HepG2 (cell line): ENCODE results near the gene SRSF11. TPM values are rescaled to one million over a fixed set of nuclear protein-coding genes. Genes with fewer than 3 reads are reported as not detected.

Experiments used
- BRD4 ChIP-seq: sonication (generic); formaldehyde crosslinking; IDR thresholded peaks from 2 replicates; pipeline ENCODE4 v1.4.0; 2020; ENCODE audit warnings: missing genetic modification reagents
- KDM5B ChIP-seq: sonication (generic); formaldehyde crosslinking; IDR thresholded peaks from 2 replicates; pipeline ENCODE4 v1.4.0; 2020; ENCODE audit warnings: missing genetic modification reagents, mild to moderate bottlenecking, borderline replicate concordance
- KLF13 ChIP-seq: sonication (generic); formaldehyde crosslinking; IDR thresholded peaks from 2 replicates; pipeline ENCODE4 v1.4.0; 2020; ENCODE audit warnings: mild to moderate bottlenecking, missing genetic modification reagents
- LCORL ChIP-seq, 2 experiments: fragments of 450-650 bp in 1 of 2; sonication (generic) in 1 of 2; formaldehyde crosslinking in 1 of 2; IDR thresholded peaks; 2 replicates each; pipeline versions ENCODE4 v1.5.0 to v1.6.1; 2017 to 2020; ENCODE audit warnings: antibody characterized with exemption in 1 of 2, missing genetic modification reagents in 1 of 2
- MAFK ChIP-seq, 2 experiments: IDR thresholded peaks in 1 of 2; conservative IDR thresholded peaks in 1 of 2; 2 replicates each; pipeline ENCODE4 v1.6.1; 2011; ENCODE audit warnings: improper control_type of control experiment in 2 of 2, low read length in 2 of 2
- RORA ChIP-seq: sonication (generic); formaldehyde crosslinking; IDR thresholded peaks from 2 replicates; pipeline ENCODE4 v1.5.0; 2020; ENCODE audit warnings: mild to moderate bottlenecking, missing genetic modification reagents, moderate library complexity
- SOX5 ChIP-seq: IDR thresholded peaks from 2 replicates; pipeline ENCODE4 v1.6.1; 2016; ENCODE audit warnings: borderline replicate concordance
- TMF1 ChIP-seq: sonication (generic); formaldehyde crosslinking; IDR thresholded peaks from 2 replicates; pipeline ENCODE4 v1.8.1; 2022; ENCODE audit warnings: low read depth, missing genetic modification reagents
- ZBTB1 ChIP-seq: sonication (generic); formaldehyde crosslinking; IDR thresholded peaks from 2 replicates; pipeline ENCODE4 v1.4.0; 2020; ENCODE audit warnings: missing genetic modification reagents, borderline replicate concordance
- ZIK1 ChIP-seq: sonication (generic); formaldehyde crosslinking; IDR thresholded peaks from 2 replicates; pipeline ENCODE4 v1.5.0; 2020; ENCODE audit warnings: mild to moderate bottlenecking, low read depth, missing genetic modification reagents, borderline replicate concordance
- ZNF232 ChIP-seq: sonication (generic); formaldehyde crosslinking; IDR thresholded peaks from 2 replicates; pipeline ENCODE4 v1.4.0; 2020; ENCODE audit warnings: missing genetic modification reagents, borderline replicate concordance
- ZNF550 ChIP-seq: sonication (generic); formaldehyde crosslinking; IDR thresholded peaks from 2 replicates; pipeline ENCODE4 v1.4.0; 2020; ENCODE audit warnings: mild to moderate bottlenecking, missing genetic modification reagents, borderline replicate concordance
- ZNF552 ChIP-seq: sonication (generic); formaldehyde crosslinking; IDR thresholded peaks from 2 replicates; pipeline ENCODE4 v1.9.0; 2022; ENCODE audit warnings: missing genetic modification reagents, mild to moderate bottlenecking, borderline replicate concordance
- ZNF562 ChIP-seq: sonication (generic); formaldehyde crosslinking; IDR thresholded peaks from 2 replicates; pipeline ENCODE4 v1.8.0; 2022; ENCODE audit warnings: missing genetic modification reagents, borderline replicate concordance
- ZNF747 ChIP-seq: sonication (generic); formaldehyde crosslinking; IDR thresholded peaks from 2 replicates; pipeline ENCODE4 v1.8.1; 2023; ENCODE audit warnings: missing genetic modification reagents, mild to moderate bottlenecking, borderline replicate concordance
- ZNF790 ChIP-seq: sonication (generic); formaldehyde crosslinking; IDR thresholded peaks from 2 replicates; pipeline ENCODE4 v1.8.0; 2022; ENCODE audit warnings: missing genetic modification reagents, mild to moderate bottlenecking, borderline replicate concordance
- ZNF816 ChIP-seq: sonication (generic); formaldehyde crosslinking; IDR thresholded peaks from 2 replicates; pipeline ENCODE4 v1.8.0; 2022; ENCODE audit warnings: missing genetic modification reagents, mild to moderate bottlenecking, borderline replicate concordance
- polyA plus RNA-seq, 8 experiments: library from polyadenylated mRNA; depleted of rRNA in 3 of 8; stranded (reverse) in 7 of 8; unstranded in 1 of 8; fragments of >200 nt; fragmentation: Illumina TruSeq in 4 of 8; extraction: Trizol in 4 of 8; gene quantifications; 2 replicates each; pipeline versions ENCODE4 v1.2.1 to v1.2.3, GENCODE V29; 2011 to 2016; ENCODE audit warnings: low read depth in 4 of 8, missing spikeins in 1 of 8, mixed read lengths in 1 of 8; ENCODE audit not compliant: insufficient read depth in 1 of 8
- total RNA-seq, 5 experiments: library from RNA; depleted of rRNA; stranded (reverse); fragments of >200 nt; fragmentation: Illumina TruSeq; extraction: Trizol; gene quantifications; 2 replicates each; pipeline ENCODE4 v1.2.3, GENCODE V29; 2016; ENCODE audit warnings: low read depth in 1 of 5
- TF ChIP-seq, protein P1 (sequence below): IDR thresholded peaks from 2 replicates; pipeline ENCODE4 v1.6.1; 2012; ENCODE audit warnings: inconsistent platforms
- TF ChIP-seq, protein P2 (sequence below): sonication (generic); formaldehyde crosslinking; IDR thresholded peaks from 2 replicates; pipeline ENCODE4 v1.5.1; 2020; ENCODE audit warnings: mild to moderate bottlenecking, moderate library complexity, missing genetic modification reagents
- TF ChIP-seq, protein P3 (sequence below): sonication (generic); formaldehyde crosslinking; IDR thresholded peaks from 2 replicates; pipeline ENCODE4 v1.8.0; 2022; ENCODE audit warnings: missing genetic modification reagents, mild to moderate bottlenecking, moderate library complexity, borderline replicate concordance
- TF ChIP-seq, protein P4 (sequence below): sonication (generic); formaldehyde crosslinking; IDR thresholded peaks from 2 replicates; pipeline ENCODE4 v1.4.0; 2020; ENCODE audit warnings: mild to moderate bottlenecking, missing genetic modification reagents

SRSF11 gene
- total and polyA plus RNA-seq, 2 of the 13 experiments (the other 11 are each of a cell fraction or from before 2014, with no cell fraction given): 118 to 381 TPM

DNA sequence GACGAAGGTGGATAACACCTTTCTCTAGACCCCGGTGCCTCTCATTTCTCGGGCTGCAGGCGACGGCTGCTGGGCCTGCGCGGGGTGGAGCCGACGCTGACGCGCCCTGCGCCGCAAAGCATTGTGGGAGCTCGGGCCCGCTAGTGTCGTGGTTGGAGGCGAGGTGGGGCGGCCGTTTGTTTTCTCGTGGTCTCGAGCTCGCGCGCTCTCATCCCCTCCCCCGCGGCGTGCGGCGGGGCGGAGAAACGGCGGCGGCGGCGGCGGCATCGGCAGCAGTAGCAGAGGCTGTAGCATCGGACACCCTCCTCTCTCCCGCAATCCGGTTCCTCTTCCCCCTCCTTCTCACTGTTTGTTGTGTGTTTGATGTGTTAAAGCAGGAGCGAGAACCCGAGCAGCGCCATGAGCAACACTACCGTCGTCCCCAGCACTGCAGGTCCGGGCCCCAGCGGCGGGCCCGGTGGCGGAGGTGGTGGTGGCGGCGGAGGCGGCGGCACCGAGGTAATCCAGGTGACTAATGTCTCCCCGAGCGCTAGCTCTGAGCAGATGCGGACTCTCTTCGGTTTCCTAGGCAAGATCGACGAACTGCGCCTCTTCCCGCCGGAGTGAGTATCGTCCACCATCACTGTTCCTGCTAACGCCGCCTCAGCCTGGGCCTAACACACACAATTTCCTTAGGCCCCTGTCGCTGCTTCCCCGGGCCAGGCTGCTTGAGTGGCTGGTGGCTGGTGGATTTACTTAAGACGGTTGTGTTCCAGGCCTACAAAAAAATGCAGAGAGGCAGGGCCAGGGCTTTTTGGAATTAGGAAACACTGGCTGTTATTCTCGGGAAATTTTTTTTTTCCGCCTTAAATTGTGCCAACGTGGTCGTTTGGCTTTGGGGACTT lies at the start of gene SRSF11 (continued):
- TF ChIP-seq, protein P1, sequence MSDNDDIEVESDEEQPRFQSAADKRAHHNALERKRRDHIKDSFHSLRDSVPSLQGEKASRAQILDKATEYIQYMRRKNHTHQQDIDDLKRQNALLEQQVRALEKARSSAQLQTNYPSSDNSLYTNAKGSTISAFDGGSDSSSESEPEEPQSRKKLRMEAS: peak; percentile 94
- TF ChIP-seq SOX5 (CRISPR knock-in tag) (peak; percentile 10; the same call in 1 of the 2 replicates), KLF13 (CRISPR knock-in tag) (no peak), ZNF790 (CRISPR knock-in tag) (peak; percentile 82; the same call in 1 of the 2 replicates), ZNF562 (no peak), KDM5B (peak; percentile 83; the same call in 1 of the 2 replicates), ZNF816 (peak; percentile 93; the same call in 1 of the 2 replicates), ZNF550 (CRISPR knock-in tag) (no peak; the same call in 1 of the 2 replicates), ZNF232 (CRISPR knock-in tag) (0 out of 2 replicates have a peak, but pooled peaks have one; percentile 19), TMF1 (CRISPR knock-in tag) (no peak), LCORL (IDR thresholded peaks at IDR 0.05) (no peak), LCORL (CRISPR knock-in tag; IDR thresholded peaks at IDR 0.05) (0 out of 2 replicates have a peak, but pooled peaks have one; percentile 32), ZBTB1 (CRISPR knock-in tag) (no peak), BRD4 (CRISPR knock-in tag) (no peak), ZNF747 (CRISPR knock-in tag) (no peak), ZNF552 (CRISPR knock-in tag) (peak; percentile 76; the same call in 1 of the 2 replicates), RORA (CRISPR knock-in tag) (no peak), MAFK (conservative IDR thresholded peaks at IDR 0.05 in 1 of 2, IDR thresholded peaks at IDR 0.05 in 1 of 2; ENCODE audit: low read length in 2 of 2) (no peak), ZIK1 (CRISPR knock-in tag) (no peak; the same call in 1 of the 2 replicates)
- TF ChIP-seq, protein P2, sequence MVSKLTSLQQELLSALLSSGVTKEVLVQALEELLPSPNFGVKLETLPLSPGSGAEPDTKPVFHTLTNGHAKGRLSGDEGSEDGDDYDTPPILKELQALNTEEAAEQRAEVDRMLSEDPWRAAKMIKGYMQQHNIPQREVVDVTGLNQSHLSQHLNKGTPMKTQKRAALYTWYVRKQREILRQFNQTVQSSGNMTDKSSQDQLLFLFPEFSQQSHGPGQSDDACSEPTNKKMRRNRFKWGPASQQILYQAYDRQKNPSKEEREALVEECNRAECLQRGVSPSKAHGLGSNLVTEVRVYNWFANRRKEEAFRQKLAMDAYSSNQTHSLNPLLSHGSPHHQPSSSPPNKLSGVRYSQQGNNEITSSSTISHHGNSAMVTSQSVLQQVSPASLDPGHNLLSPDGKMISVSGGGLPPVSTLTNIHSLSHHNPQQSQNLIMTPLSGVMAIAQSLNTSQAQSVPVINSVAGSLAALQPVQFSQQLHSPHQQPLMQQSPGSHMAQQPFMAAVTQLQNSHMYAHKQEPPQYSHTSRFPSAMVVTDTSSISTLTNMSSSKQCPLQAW (CRISPR knock-in tag): peak; percentile 83
- TF ChIP-seq, protein P3, sequence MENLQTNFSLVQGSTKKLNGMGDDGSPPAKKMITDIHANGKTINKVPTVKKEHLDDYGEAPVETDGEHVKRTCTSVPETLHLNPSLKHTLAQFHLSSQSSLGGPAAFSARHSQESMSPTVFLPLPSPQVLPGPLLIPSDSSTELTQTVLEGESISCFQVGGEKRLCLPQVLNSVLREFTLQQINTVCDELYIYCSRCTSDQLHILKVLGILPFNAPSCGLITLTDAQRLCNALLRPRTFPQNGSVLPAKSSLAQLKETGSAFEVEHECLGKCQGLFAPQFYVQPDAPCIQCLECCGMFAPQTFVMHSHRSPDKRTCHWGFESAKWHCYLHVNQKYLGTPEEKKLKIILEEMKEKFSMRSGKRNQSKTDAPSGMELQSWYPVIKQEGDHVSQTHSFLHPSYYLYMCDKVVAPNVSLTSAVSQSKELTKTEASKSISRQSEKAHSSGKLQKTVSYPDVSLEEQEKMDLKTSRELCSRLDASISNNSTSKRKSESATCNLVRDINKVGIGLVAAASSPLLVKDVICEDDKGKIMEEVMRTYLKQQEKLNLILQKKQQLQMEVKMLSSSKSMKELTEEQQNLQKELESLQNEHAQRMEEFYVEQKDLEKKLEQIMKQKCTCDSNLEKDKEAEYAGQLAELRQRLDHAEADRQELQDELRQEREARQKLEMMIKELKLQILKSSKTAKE (CRISPR knock-in tag): 0 out of 2 replicates have a peak, but pooled peaks have one; percentile 32
- TF ChIP-seq, protein P4, sequence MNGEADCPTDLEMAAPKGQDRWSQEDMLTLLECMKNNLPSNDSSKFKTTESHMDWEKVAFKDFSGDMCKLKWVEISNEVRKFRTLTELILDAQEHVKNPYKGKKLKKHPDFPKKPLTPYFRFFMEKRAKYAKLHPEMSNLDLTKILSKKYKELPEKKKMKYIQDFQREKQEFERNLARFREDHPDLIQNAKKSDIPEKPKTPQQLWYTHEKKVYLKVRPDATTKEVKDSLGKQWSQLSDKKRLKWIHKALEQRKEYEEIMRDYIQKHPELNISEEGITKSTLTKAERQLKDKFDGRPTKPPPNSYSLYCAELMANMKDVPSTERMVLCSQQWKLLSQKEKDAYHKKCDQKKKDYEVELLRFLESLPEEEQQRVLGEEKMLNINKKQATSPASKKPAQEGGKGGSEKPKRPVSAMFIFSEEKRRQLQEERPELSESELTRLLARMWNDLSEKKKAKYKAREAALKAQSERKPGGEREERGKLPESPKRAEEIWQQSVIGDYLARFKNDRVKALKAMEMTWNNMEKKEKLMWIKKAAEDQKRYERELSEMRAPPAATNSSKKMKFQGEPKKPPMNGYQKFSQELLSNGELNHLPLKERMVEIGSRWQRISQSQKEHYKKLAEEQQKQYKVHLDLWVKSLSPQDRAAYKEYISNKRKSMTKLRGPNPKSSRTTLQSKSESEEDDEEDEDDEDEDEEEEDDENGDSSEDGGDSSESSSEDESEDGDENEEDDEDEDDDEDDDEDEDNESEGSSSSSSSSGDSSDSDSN (CRISPR knock-in tag): peak; percentile 93
